ENCODE data around the gene IMPDH1.

Gene IMPDH1

GRCh38 chr7:128394904-128395496, 14.8 kb downstream of the IMPDH1 start:
- Histone ChIP-seq H3F3A (ENCODE audit: insufficient read depth, low read length) (no peaks in the 10 kb centered on the region), H3K9me3 (replicated peaks; ENCODE audit: insufficient read depth, low read length) (no peaks in the 10 kb centered on the region), H3K27me3 (replicated peaks; ENCODE audit: insufficient read depth, low read length) (no peaks in the 10 kb centered on the region), H3K4me2 (ENCODE audit: low read depth, low read length) (no peak overlapping the region), H4K20me1 (ENCODE audit: insufficient read depth, low read length) (no peaks in the 10 kb centered on the region), H3K4me1 (ENCODE audit: low read length) (no peaks in the 10 kb centered on the region), H3K9ac (ENCODE audit: low read length) (no peak overlapping the region), H3K4me3 (ENCODE audit: low read length) (no peak overlapping the region), H2AFZ (ENCODE audit: low read length) (no peak overlapping the region), H3K36me3 (replicated peaks; ENCODE audit: insufficient read depth, low read length) (peaks cover 8% of the 10 kb centered on the region; the same call in 1 of the 2 replicates), H3K79me2 (ENCODE audit: low read length) (no peaks in the 10 kb centered on the region), H3K27ac (ENCODE audit: low read length) (no peak overlapping the region), H3K9me2 (replicated peaks; ENCODE audit: insufficient read depth, low read length) (no peaks in the 10 kb centered on the region)
- TF ChIP-seq EZH2 (optimal IDR thresholded peaks at IDR 0.05; ENCODE audit: low read depth, low read length): no peak
- no peak for TF ChIP-seq EZH2phosphoT487 (IDR thresholded peaks at IDR 0.05; ENCODE audit: low read length)
- TF ChIP-seq CTCF (IDR thresholded peaks at IDR 0.05; ENCODE audit: low read length): no peak
- DNase-seq: no peak

GRCh38 chr7:128393526-128394330, 16.1 kb downstream of the IMPDH1 start:
- no peak overlapping the region for H3K27ac ChIP-seq (ENCODE audit: low read length)
- DNase-seq: no peak
- H3K27me3 ChIP-seq (replicated peaks; ENCODE audit: insufficient read depth, low read length): no peaks in the 10 kb centered on the region
- H3K9me3 ChIP-seq (replicated peaks; ENCODE audit: insufficient read depth, low read length): no peaks in the 10 kb centered on the region
- no peak overlapping the region for H3K4me3 ChIP-seq (ENCODE audit: low read length)
- H3K9ac ChIP-seq (ENCODE audit: low read length): no peak overlapping the region
- no peaks in the 10 kb centered on the region for H3F3A ChIP-seq (ENCODE audit: insufficient read depth, low read length)
- no peaks in the 10 kb centered on the region for H4K20me1 ChIP-seq (ENCODE audit: insufficient read depth, low read length)
- H3K9me2 ChIP-seq (replicated peaks; ENCODE audit: insufficient read depth, low read length): no peaks in the 10 kb centered on the region
- H3K4me1 ChIP-seq (ENCODE audit: low read length): no peaks in the 10 kb centered on the region
- no peak overlapping the region for H2AFZ ChIP-seq (ENCODE audit: low read length)
- no peaks in the 10 kb centered on the region for H3K79me2 ChIP-seq (ENCODE audit: low read length)
- no peak overlapping the region for H3K4me2 ChIP-seq (ENCODE audit: low read depth, low read length)
- TF ChIP-seq CTCF (IDR thresholded peaks at IDR 0.05; ENCODE audit: low read length): no peak
- TF ChIP-seq EZH2 (optimal IDR thresholded peaks at IDR 0.05; ENCODE audit: low read depth, low read length): no peak
- H3K36me3 ChIP-seq (replicated peaks; ENCODE audit: insufficient read depth, low read length): peaks cover 8% of the 10 kb centered on the region; the same call in 1 of the 2 replicates

- Histone ChIP-seq H3K79me2 (ENCODE audit: low read length) (no peaks in the 10 kb centered on the region), H3K27me3 (replicated peaks; ENCODE audit: insufficient read depth, low read length) (peaks cover 5% of the 10 kb centered on the region), H3K4me3 (ENCODE audit: low read length) (no peak overlapping the region), H4K20me1 (ENCODE audit: insufficient read depth, low read length) (no peaks in the 10 kb centered on the region), H3K9me3 (replicated peaks; ENCODE audit: insufficient read depth, low read length) (no peaks in the 10 kb centered on the region), H3K4me1 (ENCODE audit: low read length) (no peaks in the 10 kb centered on the region), H3K9me2 (replicated peaks; ENCODE audit: insufficient read depth, low read length) (no peaks in the 10 kb centered on the region), H3K27ac (ENCODE audit: low read length) (no peak overlapping the region), H2AFZ (ENCODE audit: low read length) (no peak overlapping the region), H3F3A (ENCODE audit: insufficient read depth, low read length) (no peaks in the 10 kb centered on the region), H3K9ac (ENCODE audit: low read length) (no peak overlapping the region), H3K4me2 (ENCODE audit: low read depth, low read length) (no peak overlapping the region), H3K36me3 (replicated peaks; ENCODE audit: insufficient read depth, low read length) (0 out of 2 replicates have a peak, but pooled peaks cover 1% of the 10 kb centered on the region)
- no peak for TF ChIP-seq EZH2phosphoT487 (IDR thresholded peaks at IDR 0.05; ENCODE audit: low read length)
- no peak for TF ChIP-seq CTCF (IDR thresholded peaks at IDR 0.05; ENCODE audit: low read length)
- no peak for TF ChIP-seq EZH2 (optimal IDR thresholded peaks at IDR 0.05; ENCODE audit: low read depth, low read length)
- DNase-seq: no peak
These were observed 17.1 kb downstream of the IMPDH1 start for GRCh38 chr7:128392446-128393327.
